ENCODE data around the gene KRTAP4-9. TPM values are rescaled to one million over a fixed set of nuclear protein-coding genes. Genes with fewer than 3 reads are reported as not detected.

Gene KRTAP4-9
- total and polyA plus RNA-seq, 2 donors from 2014 or later, result not detected

DNA sequence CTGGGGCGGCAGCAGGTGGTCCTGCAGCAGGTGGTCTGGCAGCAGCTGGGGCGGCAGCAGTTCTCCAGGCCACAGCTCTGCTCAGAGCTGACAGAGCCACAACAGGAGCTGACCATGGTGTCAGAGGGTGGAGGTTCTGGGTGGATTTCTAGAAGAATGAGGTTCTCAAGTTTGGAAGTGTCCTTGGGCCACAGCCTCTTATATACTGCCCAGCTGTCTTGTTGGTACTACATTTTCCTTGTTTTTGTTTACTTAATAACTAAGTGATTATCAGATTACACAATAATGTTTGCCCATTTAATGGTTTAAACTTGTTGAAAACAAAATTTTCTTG, 44.4 kb downstream of the KRTAP4-9 start, which contains the start of gene KRTAP4-5:
TSS of gene KRTAP4-5 (minus strand) at position 174 of the 334 bp plus-strand sequence. CDS start at position 116, 58 bp downstream.
- intact Hi-C loops (cut with DNase I), result no loop called here
- DNase-seq (no peak), FAIRE-seq (no peak)

GRCh38 chr17:41150026-41150425, 44.8 kb downstream of the KRTAP4-9 start:
- TF ChIP-seq, protein P1, sequence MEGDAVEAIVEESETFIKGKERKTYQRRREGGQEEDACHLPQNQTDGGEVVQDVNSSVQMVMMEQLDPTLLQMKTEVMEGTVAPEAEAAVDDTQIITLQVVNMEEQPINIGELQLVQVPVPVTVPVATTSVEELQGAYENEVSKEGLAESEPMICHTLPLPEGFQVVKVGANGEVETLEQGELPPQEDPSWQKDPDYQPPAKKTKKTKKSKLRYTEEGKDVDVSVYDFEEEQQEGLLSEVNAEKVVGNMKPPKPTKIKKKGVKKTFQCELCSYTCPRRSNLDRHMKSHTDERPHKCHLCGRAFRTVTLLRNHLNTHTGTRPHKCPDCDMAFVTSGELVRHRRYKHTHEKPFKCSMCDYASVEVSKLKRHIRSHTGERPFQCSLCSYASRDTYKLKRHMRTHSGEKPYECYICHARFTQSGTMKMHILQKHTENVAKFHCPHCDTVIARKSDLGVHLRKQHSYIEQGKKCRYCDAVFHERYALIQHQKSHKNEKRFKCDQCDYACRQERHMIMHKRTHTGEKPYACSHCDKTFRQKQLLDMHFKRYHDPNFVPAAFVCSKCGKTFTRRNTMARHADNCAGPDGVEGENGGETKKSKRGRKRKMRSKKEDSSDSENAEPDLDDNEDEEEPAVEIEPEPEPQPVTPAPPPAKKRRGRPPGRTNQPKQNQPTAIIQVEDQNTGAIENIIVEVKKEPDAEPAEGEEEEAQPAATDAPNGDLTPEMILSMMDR (IDR thresholded peaks at IDR 0.05; ENCODE audit: borderline replicate concordance, extremely low read depth, insufficient read depth), result no peak
- Histone ChIP-seq H3K27me3 (ENCODE audit: control insufficient read depth, insufficient read depth, low read length) (no peaks in the 10 kb centered on the region), H3K9me3 (ENCODE audit: control insufficient read depth in 2 of 3, insufficient read depth in 1 of 3, low read length in 3 of 3) (no peaks in the 10 kb centered on the region), H3K4me1 (ENCODE audit: control insufficient read depth in 2 of 3, insufficient read depth in 2 of 3, low read depth in 1 of 3, low read length in 3 of 3) (no peaks in the 10 kb centered on the region), H3K36me3 (ENCODE audit: control insufficient read depth in 2 of 3, insufficient read depth in 3 of 3, low read length in 3 of 3) (no peaks in the 10 kb centered on the region), H3K27ac (ENCODE audit: low read depth in 2 of 2, low read length in 2 of 2) (no peak overlapping the region), H3K9ac (ENCODE audit: low read length in 3 of 3) (no peak overlapping the region), H3K4me3 (ENCODE audit: low read length in 3 of 3) (no peak overlapping the region)
- DNase-seq (no peak), FAIRE-seq (no peak)
- intact Hi-C loops (cut with DNase I), result no loop called here

More for the DNA sequence above, 44.4 kb downstream of the KRTAP4-9 start, which contains the start of gene KRTAP4-5:
- Histone ChIP-seq H3K4me3 (ENCODE audit: low read length in 3 of 3) (no peak within 1 kb of the TSS), H3K27me3 (ENCODE audit: control insufficient read depth, insufficient read depth, low read length) (no peaks in the 10 kb centered on the region), H3K27ac (ENCODE audit: low read depth in 2 of 2, low read length in 2 of 2) (no peak within 1 kb of the TSS), H3K9ac (ENCODE audit: low read length in 3 of 3) (no peak within 1 kb of the TSS), H3K9me3 (ENCODE audit: control insufficient read depth in 2 of 3, insufficient read depth in 1 of 3, low read length in 3 of 3) (no peaks in the 10 kb centered on the region), H3K36me3 (ENCODE audit: control insufficient read depth in 2 of 3, insufficient read depth in 3 of 3, low read length in 3 of 3) (no peaks in the 10 kb centered on the region), H3K4me1 (ENCODE audit: control insufficient read depth in 2 of 3, insufficient read depth in 2 of 3, low read depth in 1 of 3, low read length in 3 of 3) (no peaks in the 10 kb centered on the region)
- TF ChIP-seq, protein P1 (IDR thresholded peaks at IDR 0.05; ENCODE audit: borderline replicate concordance, extremely low read depth, insufficient read depth), result no peak

- intact Hi-C loops (cut with DNase I), result no loop called here
- FAIRE-seq, result no peak
Observed at GRCh38 chr17:41151525-41151924, 46.3 kb downstream of the KRTAP4-9 start.

More at GRCh38 chr17:41151525-41151924, 46.3 kb downstream of the KRTAP4-9 start:
- Histone ChIP-seq H3K4me1 (ENCODE audit: control insufficient read depth in 2 of 3, insufficient read depth in 2 of 3, low read depth in 1 of 3, low read length in 3 of 3) (no peaks in the 10 kb centered on the region), H3K27ac (ENCODE audit: low read depth in 2 of 2, low read length in 2 of 2) (no peak overlapping the region), H3K27me3 (ENCODE audit: control insufficient read depth, insufficient read depth, low read length) (no peaks in the 10 kb centered on the region), H3K9ac (ENCODE audit: low read length in 3 of 3) (no peak overlapping the region), H3K36me3 (ENCODE audit: control insufficient read depth in 2 of 3, insufficient read depth in 3 of 3, low read length in 3 of 3) (no peaks in the 10 kb centered on the region), H3K9me3 (ENCODE audit: control insufficient read depth in 2 of 3, insufficient read depth in 1 of 3, low read length in 3 of 3) (no peaks in the 10 kb centered on the region), H3K4me3 (ENCODE audit: low read length in 3 of 3) (no peak overlapping the region)
- DNase-seq, result no peak
- TF ChIP-seq, protein P1 (IDR thresholded peaks at IDR 0.05; ENCODE audit: borderline replicate concordance, extremely low read depth, insufficient read depth), result no peak

Measured in kidney (tissue), 14 donors.